DMS 273 (cell line): ENCODE results near the gene PGAP6.
"Not testable (repeated sequence)": the region's sequence is repeated elsewhere in the genome, so short reads cannot be mapped to it uniquely, and the experiment has no call there.

Experiments used
- DNase-seq: peaks from one replicate; lab custom pipeline; 2025; ENCODE audit not compliant: unreplicated experiment; lab: John Stamatoyannopoulos, UW

Gene PGAP6

DNA sequence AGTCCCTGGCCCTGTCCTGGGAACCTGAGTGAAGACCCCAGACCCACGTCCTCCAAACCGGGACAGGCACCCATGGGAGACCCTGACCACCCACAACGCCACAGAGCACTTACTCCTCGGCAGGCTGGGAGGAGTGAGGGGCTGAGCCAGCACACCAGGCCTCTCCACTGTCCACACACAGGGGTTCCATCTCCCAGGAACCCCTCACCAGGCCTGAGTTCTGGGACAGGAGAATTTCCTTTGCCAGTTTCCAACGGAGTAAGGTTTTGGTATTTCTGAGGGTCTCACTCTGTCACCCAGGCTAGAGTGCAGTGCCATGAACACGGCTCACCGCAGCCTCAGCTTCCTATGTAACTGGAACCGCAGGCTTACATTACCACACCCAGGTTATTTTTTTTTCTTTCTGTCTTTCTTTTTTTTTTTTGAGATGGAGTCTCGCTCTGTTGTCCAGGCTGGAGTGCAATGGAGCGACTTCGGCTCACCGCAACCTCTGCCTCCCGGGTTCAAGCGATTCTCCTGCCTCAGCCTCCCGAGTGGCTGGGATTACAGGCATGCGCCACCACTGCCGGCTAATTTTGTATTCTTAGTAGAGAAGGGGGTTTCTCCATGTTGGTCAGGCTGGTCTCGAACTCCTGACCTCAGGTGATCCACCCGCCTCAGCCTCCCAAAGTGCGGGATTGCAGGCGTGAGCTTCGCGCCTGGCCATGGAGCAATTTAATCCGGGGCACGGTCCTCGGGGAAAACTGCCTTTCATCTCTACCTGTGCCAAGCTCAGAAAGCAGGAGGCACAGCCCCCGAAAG lies 1.6 kb downstream of the PGAP6 start:
- no peak for DNase-seq

- no peak for DNase-seq
Measured at GRCh38 chr16:379183-379960, 2.4 kb downstream of the PGAP6 start.

DNA sequence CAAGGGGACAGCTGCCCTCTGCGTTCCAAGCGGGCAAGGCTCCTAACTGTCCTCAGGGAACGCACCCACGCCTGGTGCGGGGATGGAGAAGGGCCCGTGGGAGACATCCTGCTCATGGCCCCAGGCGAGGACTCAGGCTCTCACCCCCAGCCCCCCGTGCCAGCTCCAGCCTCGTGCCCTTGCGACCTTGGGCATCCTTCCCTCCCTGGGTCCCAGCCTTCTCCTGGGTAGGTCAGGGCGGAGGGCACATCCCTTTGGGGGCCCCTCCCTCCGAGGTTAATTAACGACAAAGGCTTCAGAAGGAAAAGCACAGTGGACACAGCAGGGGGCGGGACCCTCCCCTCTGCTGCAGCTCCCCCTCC lies 3.0 kb downstream of the PGAP6 start:
- DNase-seq: no peak

DNA sequence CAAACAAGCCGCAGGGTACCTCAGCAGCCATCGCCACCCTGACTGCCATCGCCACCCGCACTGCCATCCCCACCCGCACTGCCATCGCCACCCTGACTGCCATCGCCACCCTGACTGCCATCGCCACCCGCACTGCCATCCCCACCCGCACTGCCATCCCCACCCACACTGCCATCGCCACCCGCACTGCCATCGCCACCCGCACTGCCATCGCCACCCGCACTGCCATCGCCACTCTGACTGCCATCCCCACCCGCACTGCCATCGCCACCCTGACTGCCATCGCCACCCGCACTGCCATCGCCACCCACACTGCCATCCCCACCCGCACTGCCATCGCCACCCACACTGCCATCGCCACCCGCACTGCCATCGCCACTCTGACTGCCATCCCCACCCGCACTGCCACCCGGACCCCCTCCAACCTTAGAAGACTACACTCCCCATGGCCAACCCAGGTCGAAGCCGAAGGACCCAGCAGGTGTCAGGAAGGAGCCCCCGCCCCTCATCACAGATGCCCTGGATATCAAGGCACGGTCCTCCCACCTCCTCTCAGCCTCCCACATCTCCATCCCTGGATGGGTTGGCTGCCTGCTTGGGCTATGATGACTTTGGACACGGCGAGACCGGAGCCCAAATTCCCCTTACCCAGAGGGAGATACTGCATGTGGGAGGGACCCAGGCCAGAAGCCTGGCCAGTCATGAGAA lies 3.5 kb downstream of the PGAP6 start:
- DNase-seq: not testable (repeated sequence)

DNA sequence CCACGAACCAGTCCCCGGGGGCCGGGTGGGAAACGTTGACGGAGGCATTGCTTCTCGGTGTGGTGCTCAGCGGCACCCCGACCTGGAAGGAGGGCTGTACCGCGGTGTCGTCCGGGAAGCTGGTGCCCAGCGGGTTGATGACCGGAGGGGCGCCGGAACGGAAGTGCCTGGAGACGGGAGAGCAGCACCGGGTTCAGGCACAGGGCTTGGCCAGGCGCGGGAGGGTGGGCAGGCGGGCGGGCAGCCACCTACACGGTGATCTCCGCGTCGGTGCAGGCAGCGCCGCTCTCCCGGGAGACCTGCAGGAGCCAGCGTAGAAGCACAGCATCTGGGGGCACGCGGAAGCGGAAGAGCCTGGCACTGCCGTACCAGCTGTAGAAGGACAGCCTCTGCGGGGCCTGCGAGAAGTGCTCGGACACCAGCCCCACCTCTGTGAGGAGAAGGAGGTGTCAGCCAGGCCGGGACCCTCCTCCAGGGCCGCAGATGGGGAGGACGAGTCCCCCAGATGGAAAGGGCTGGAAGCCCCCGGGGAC lies 4.3 kb downstream of the PGAP6 start:
- DNase-seq: no peak

- DNase-seq: no peak
Measured at GRCh38 chr16:376817-377418, 4.9 kb downstream of the PGAP6 start.

- DNase-seq: no peak
Measured at GRCh38 chr16:375927-376816, 5.6 kb downstream of the PGAP6 start.

DNA sequence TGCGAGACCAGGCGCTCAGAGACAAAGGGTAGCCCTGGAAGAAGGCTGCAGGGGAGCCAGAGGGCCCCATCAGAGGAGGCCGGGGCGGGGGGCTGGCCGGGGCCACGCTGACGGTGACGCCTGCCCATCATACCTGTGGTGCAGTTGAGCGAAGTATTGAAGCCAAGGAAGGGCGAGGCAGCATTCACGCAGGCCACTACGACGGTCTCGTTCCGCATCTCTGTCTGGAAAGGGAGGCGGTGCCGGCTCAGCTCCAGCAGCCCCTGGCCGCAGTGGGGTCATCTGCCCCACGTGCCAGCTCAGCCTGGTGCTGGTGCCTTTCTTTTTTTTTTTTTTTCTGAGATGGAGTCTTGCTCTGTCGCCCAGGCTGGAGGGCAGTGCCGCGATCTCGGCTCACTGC lies 6.6 kb downstream of the PGAP6 start:
- no peak for DNase-seq

GRCh38 chr16:374616-374926 lies 7.2 kb downstream of the PGAP6 start:
- no peak for DNase-seq

GRCh38 chr16:373848-374615 lies 7.7 kb downstream of the PGAP6 start:
- no peak for DNase-seq

DNA sequence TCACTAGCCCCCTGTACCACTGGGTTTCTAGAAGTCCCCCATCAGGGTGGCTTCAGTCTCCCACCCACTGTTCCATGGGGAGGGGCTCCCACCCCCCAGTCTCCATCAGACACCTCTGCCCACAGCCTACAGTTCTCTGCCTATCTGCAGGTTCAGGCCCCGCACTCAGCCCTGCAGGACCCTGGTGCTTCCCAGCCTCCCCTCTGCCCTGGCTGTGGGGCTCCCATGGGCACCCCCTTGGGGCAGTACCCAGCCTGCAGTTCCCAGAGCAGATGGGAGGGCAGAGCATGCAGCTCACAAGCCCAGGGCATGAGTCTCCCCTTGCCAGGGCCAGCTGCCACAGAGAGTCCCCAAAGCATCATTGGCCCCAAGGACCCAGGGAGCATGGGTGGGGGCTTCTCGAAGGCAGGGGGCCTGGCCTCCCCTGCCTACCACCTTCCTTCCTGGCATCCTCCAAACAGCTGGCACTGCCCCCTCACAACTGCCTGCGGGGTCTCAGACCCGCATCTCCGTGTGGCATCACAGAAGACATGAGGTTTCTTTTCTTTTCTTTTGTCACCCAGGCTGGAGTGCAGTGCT lies 8.7 kb downstream of the PGAP6 start:
- no peak for DNase-seq

DNA sequence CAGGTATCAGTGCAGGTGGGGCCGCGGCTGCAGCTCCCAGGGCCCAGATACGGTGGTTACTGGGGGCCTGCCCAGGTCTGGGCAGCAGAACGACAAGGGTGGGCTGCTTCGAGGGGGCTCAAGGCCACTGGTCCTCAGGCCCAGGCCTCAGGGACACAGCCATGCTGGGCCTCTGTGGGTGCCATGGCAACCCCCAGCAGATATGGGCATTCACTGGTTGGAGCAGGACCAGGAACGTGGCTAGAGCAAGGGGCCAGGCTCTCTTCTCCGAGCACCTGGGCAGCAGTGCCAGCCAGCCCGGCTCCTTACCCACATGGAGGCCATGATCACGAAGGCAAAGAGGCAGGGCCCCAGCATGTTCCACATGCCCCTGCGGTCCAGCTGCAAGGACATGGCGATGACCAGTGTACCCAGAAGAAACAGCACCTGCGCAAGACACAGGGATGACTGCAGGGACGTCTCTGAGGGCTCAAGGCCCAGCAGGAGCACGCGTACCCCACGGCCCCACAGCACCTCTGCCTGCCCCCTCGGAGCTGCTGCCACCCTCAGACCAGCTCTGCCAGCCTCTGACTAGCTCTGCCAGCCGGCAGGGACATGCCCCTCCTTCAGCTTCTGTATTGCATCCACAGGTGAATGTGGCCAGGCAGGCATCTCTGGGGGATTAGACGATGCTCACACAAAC lies 9.3 kb downstream of the PGAP6 start:
- DNase-seq: no peak

GRCh38 chr16:371515-372301 lies 10.1 kb downstream of the PGAP6 start:
- no peak for DNase-seq

DNA sequence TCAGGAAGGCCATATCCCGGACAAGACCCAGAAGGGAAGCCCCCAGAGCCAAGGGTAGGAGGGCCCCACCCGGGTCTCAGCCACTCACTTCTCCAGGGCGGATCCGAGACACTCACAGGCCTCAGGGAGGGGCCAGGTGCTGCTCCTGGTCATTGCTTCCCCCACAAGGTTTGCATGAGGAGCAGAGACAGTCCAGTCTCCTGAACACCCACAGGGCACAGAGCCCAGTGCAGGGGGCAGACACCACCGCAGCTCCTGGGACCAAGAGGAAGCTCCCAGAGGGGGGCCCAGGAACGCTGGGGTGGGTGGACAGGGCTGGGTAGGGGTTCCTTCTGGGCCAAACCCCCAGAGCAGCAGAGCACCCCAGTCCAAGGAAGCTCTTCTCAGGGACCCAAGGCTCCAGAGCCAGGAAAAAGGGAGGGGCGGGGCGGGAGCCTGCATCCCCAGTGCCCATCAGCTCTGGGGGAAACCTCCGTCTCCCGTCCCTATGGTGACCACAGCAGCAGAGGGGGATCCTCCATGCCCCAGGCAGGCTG lies 10.7 kb downstream of the PGAP6 start:
- DNase-seq: no peak

GRCh38 chr16:370443-370842 lies 11.3 kb downstream of the PGAP6 start, which contains the start of gene MRPL28:
Gene MRPL28 (minus strand): TSS chr16:370538. CDS start chr16:370218, 320 bp downstream.
- DNase-seq: peak; percentile 97

GRCh38 chr16:369866-370436 lies 11.8 kb downstream of the PGAP6 start:
- peak; percentile 52 for DNase-seq

DNA sequence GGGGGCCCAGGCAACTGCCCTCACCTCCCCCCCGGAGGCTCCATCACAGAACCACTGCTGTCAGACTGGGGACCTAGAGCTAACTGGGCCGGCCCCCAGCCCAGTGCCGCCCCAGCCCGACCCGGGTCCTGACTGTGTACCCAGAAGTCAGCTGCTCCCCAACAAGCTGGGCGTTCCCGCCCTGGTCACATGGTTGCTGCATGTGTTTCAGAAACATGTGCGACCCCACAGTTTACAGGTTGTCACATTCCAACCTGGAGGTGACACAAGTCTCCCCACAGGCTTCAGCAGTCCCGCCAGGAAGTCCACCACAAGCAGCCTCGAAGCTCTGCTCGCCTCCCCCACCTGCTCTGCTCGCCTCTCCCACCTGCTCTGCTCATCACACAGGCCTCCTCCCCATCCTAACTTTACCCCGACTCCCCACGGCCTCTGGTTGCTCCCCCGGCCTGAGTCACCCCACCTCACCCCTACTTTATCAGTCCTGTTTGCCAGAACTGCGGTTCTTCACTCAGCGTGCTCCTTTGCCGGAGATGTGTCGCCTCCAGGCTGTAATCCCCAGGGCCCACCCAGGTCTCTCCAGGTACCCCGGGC lies 12.4 kb downstream of the PGAP6 start:
- no peak for DNase-seq
